SK-N-SH (cell line): ENCODE results near the gene BCL2L11. TPM values are rescaled to one million over a fixed set of nuclear protein-coding genes. Genes with fewer than 3 reads are reported as not detected.
A peak's percentile ranks its signal among the peaks of the same experiment; 100 is the strongest.

Experiments used
- CTCF ChIA-PET: fragments of 300-600, 350-600 bp; formaldehyde crosslinking; extraction: SDS; loops from one replicate; lab custom pipeline; 2021; lab: Yijun Ruan, JAX
- POLR2A ChIA-PET: fragments of 350-600 bp; sonication (Branson Sonifier 250); formaldehyde crosslinking; extraction: SDS; loops from one replicate; lab custom pipeline; 2020; ENCODE audit warnings: antibody characterized with exemption, inconsistent platforms; lab: Yijun Ruan, JAX
- DNase-seq: peaks from one replicate; pipeline ENCODE4 v3.0.0; 2012
- H2AFZ ChIP-seq: fragments of 200-600 bp; sonication (generic); 2 replicates; pipeline ENCODE4 v1.8.1; 2016; ENCODE audit warnings: antibody characterized with exemption, mild to moderate bottlenecking, low read depth
- H3F3A ChIP-seq: fragments of 200-600 bp; sonication (generic); replicated peaks from 2 replicates; pipeline ENCODE3; 2016; ENCODE audit warnings: antibody characterized with exemption, mild to moderate bottlenecking; ENCODE audit not compliant: insufficient read depth
- H3K27ac ChIP-seq, 2 experiments: fragments of 200-500 bp in 1 of 2; fragments of 200-600 bp in 1 of 2; sonication (Bioruptor generic) in 1 of 2; sonication (generic), shearing (Covaris generic) in 1 of 2; 2 replicates each; pipeline versions ENCODE4 v1.5.1 to v1.6.1; 2014 to 2016; ENCODE audit warnings: low read depth in 2 of 2, inconsistent platforms in 1 of 2, low read length in 1 of 2, mild to moderate bottlenecking in 1 of 2, mixed read lengths in 1 of 2
- H3K27me3 ChIP-seq: fragments of 200-600 bp; sonication (generic), shearing (Covaris generic); 2 replicates; pipeline ENCODE4 v1.6.1; 2016; ENCODE audit warnings: mixed run types; ENCODE audit not compliant: insufficient read depth
- H3K36me3 ChIP-seq, 2 experiments: fragments of 200-500 bp in 1 of 2; fragments of 200-600 bp in 1 of 2; sonication (Bioruptor generic) in 1 of 2; sonication (generic) in 1 of 2; replicated peaks in 1 of 2; 2 replicates each; pipeline versions ENCODE3 to v1.5.1; 2014 to 2016; ENCODE audit warnings: low read length in 1 of 2, mild to moderate bottlenecking in 1 of 2; ENCODE audit not compliant: insufficient read depth in 2 of 2, control insufficient read depth in 1 of 2
- H3K4me1 ChIP-seq, 2 experiments: fragments of 200-500 bp in 1 of 2; fragments of 200-600 bp in 1 of 2; sonication (Bioruptor generic) in 1 of 2; sonication (generic), shearing (Covaris generic) in 1 of 2; 2 replicates each; pipeline versions ENCODE4 v1.5.1 to v1.6.1; 2014 to 2016; ENCODE audit warnings: low read depth in 1 of 2, low read length in 1 of 2, mixed run types in 1 of 2; ENCODE audit not compliant: insufficient read depth in 2 of 2, control insufficient read depth in 1 of 2
- H3K4me2 ChIP-seq: fragments of 200-600 bp; sonication (generic), shearing (Covaris generic); 2 replicates; pipeline ENCODE4 v1.6.1; 2017; ENCODE audit warnings: mixed run types
- H3K4me3 ChIP-seq, 2 experiments: fragments of 200-500 bp in 1 of 2; fragments of 200-600 bp in 1 of 2; sonication (Bioruptor generic) in 1 of 2; sonication (generic), shearing (Covaris generic) in 1 of 2; 2 replicates each; pipeline versions ENCODE4 v1.5.1 to v1.8.1; 2014 to 2016; ENCODE audit warnings: low read depth in 2 of 2, inconsistent platforms in 1 of 2, low read length in 1 of 2, mild to moderate bottlenecking in 1 of 2, mixed read lengths in 1 of 2, moderate library complexity in 1 of 2
- H3K79me2 ChIP-seq: fragments of 200-600 bp; sonication (generic); 2 replicates; pipeline ENCODE4 v1.8.1; 2017; ENCODE audit warnings: mild to moderate bottlenecking; ENCODE audit not compliant: insufficient read depth
- H3K9ac ChIP-seq: fragments of 200-600 bp; sonication (generic); 2 replicates; pipeline ENCODE4 v1.6.1; 2017; ENCODE audit warnings: mixed run types
- H3K9me2 ChIP-seq: fragments of 200-600 bp; sonication (generic); 2 replicates; pipeline ENCODE4 v1.6.1; 2017; ENCODE audit warnings: mixed run types
- H3K9me3 ChIP-seq: fragments of 200-600 bp; sonication (generic); 2 replicates; pipeline ENCODE4 v1.6.1; 2017; ENCODE audit warnings: mixed run types, mild to moderate bottlenecking, moderate library complexity
- H4K20me1 ChIP-seq: fragments of 200-600 bp; sonication (generic); 2 replicates; pipeline ENCODE4 v1.6.1; 2017; ENCODE audit warnings: mild to moderate bottlenecking, mixed run types; ENCODE audit not compliant: insufficient read depth
- FOSL2 ChIP-seq: IDR thresholded peaks from 2 replicates; pipeline ENCODE4 v1.4.0; 2012; ENCODE audit warnings: low read depth, mild to moderate bottlenecking, moderate library complexity, borderline replicate concordance
- FOXM1 ChIP-seq: IDR thresholded peaks from 2 replicates; pipeline ENCODE4 v1.4.0; 2012; ENCODE audit warnings: low read depth, mild to moderate bottlenecking
- GABPA ChIP-seq: IDR thresholded peaks from 2 replicates; pipeline ENCODE4 v1.4.0; 2012; ENCODE audit warnings: low read depth, mild to moderate bottlenecking
- GATA2 ChIP-seq: sonication (generic); formaldehyde crosslinking; IDR thresholded peaks from 2 replicates; pipeline ENCODE4 v1.5.0; 2020; ENCODE audit warnings: mild to moderate bottlenecking, missing genetic modification reagents
- JUND ChIP-seq: IDR thresholded peaks from 2 replicates; pipeline ENCODE4 v1.4.0; 2012
- MAX ChIP-seq: IDR thresholded peaks from 2 replicates; pipeline ENCODE4 v1.4.0; 2012; ENCODE audit warnings: low read depth
- NFIC ChIP-seq: IDR thresholded peaks from 2 replicates; pipeline ENCODE4 v1.4.0; 2012; ENCODE audit warnings: borderline replicate concordance
- TAF1 ChIP-seq: IDR thresholded peaks from 2 replicates; pipeline ENCODE4 v1.6.1; 2012; ENCODE audit warnings: low read depth, mild to moderate bottlenecking, low read length, moderate library complexity, borderline replicate concordance
- TCF12 ChIP-seq: IDR thresholded peaks from 2 replicates; pipeline ENCODE4 v1.4.0; 2012
- USF1 ChIP-seq: IDR thresholded peaks from 2 replicates; pipeline ENCODE4 v1.4.0; 2012; ENCODE audit warnings: low read depth, borderline replicate concordance
- ZBTB33 ChIP-seq: IDR thresholded peaks from 2 replicates; pipeline ENCODE4 v1.4.0; 2012; ENCODE audit warnings: low read depth, borderline replicate concordance
- WGBS: methylation state at CpG from one replicate; pipeline ENCODE4 v1.1.6; 2017; ENCODE audit warnings: low lambda C conversion rate; 5-methylcytosine and 5-hydroxymethylcytosine counted together
- polyA plus RNA-seq, 3 experiments: library from polyadenylated mRNA; depleted of rRNA; stranded (reverse); fragments of >200 nt; gene quantifications; 2 replicates each; pipeline ENCODE4 v1.2.3, GENCODE V29; 2012
- TF ChIP-seq, protein P1 (sequence below): IDR thresholded peaks from 2 replicates; pipeline ENCODE4 v1.6.1; 2012; ENCODE audit warnings: mild to moderate bottlenecking, low read depth, low read length, moderate library complexity
- TF ChIP-seq, protein P2 (sequence below): fragments of 200-600 bp; sonication (generic); IDR thresholded peaks from 2 replicates; pipeline ENCODE4 v1.6.1; 2017; ENCODE audit warnings: antibody characterized with exemption, mild to moderate bottlenecking, moderate library complexity

BCL2L11 gene
- polyA plus RNA-seq, 1 of the 3 experiments (the other 2 are of a cell fraction): 3.3 TPM

DNA sequence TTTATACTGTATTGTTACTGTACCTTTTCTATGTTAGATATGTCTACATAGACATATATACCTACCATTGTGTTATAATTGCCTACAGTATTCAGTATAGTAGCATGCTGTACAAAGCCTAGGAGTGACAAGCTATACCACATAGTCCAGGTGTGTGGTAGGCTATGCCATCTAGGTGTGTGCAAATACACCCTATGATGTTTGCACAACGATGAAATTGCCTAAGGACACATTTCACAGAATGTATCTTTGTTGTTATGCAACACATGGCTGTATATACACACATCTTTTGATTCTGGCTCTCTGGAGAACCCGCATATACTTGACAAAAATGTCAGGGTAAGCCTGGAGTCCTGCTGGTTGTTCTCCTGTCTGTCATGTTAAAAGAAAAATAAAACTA, 85.1 kb downstream of the BCL2L11 start (continued):
- TF ChIP-seq, protein P1, sequence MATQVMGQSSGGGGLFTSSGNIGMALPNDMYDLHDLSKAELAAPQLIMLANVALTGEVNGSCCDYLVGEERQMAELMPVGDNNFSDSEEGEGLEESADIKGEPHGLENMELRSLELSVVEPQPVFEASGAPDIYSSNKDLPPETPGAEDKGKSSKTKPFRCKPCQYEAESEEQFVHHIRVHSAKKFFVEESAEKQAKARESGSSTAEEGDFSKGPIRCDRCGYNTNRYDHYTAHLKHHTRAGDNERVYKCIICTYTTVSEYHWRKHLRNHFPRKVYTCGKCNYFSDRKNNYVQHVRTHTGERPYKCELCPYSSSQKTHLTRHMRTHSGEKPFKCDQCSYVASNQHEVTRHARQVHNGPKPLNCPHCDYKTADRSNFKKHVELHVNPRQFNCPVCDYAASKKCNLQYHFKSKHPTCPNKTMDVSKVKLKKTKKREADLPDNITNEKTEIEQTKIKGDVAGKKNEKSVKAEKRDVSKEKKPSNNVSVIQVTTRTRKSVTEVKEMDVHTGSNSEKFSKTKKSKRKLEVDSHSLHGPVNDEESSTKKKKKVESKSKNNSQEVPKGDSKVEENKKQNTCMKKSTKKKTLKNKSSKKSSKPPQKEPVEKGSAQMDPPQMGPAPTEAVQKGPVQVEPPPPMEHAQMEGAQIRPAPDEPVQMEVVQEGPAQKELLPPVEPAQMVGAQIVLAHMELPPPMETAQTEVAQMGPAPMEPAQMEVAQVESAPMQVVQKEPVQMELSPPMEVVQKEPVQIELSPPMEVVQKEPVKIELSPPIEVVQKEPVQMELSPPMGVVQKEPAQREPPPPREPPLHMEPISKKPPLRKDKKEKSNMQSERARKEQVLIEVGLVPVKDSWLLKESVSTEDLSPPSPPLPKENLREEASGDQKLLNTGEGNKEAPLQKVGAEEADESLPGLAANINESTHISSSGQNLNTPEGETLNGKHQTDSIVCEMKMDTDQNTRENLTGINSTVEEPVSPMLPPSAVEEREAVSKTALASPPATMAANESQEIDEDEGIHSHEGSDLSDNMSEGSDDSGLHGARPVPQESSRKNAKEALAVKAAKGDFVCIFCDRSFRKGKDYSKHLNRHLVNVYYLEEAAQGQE: no peak

DNA sequence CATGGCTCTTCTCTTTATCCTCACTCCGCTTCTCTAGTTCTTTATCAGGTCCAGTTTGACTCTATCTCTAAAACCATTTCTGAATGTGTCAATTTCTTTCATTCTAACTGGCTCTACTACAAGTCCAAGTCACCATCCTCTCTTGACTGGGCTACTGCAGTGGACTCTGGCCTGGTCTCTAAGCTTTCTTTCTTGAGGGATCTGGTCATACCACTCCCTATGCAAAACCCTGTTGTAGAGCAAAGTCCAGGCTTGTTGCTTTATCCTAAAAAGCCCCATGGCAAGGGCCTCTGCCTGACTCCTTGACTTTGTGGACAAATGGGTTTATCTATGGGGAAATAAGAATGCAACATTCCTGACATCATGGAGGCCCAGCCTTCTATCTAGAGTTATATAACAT, 87.1 kb downstream of the BCL2L11 start:
- Histone ChIP-seq H3F3A (peaks cover 5% of the 10 kb centered on the region), H3K9me2 (no peaks in the 10 kb centered on the region), H2AFZ (no peak overlapping the region), H3K9ac (no peak overlapping the region), H3K79me2 (no peaks in the 10 kb centered on the region; the same call in 1 of the 2 replicates), H3K4me2 (no peak overlapping the region), H3K36me3 (peaks cover 7 to 29% of the 10 kb centered on the region in 2 experiments), H3K27ac (no peak overlapping the region), H3K27me3 (no peaks in the 10 kb centered on the region), H4K20me1 (no peaks in the 10 kb centered on the region), H3K9me3 (peaks cover 2% of the 10 kb centered on the region; the same call in 1 of the 2 replicates), H3K4me3 (no peak overlapping the region), H3K4me1 (no peaks in the 10 kb centered on the region)
- no peak for DNase-seq
- TF ChIP-seq TAF1 (no peak), GATA2 (CRISPR knock-in tag) (no peak), FOSL2 (no peak)
- ChIA-PET CTCF (no interaction called here), POLR2A (no interaction called here)
- 100% methylated on average over 1 of the region's 1 CpG for WGBS

DNA sequence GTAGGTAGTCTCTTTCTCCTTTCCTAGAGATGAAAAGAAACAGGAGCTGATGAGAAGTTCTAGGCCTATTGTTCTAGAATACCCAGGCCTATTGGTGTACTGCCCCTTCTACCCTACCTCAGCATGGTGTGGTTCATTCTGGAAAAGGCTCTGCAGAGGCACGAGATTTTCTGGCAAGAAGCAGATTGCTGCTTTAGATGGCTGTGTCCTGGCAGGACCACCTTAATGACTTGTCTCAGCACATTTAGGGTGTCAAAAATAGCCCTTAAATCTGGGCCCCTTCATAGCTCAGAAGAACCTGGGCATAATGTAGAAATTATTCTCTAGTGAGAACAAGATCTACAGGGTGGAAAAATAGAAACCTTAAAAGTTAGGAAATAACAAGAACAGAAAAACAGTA, 87.9 kb downstream of the BCL2L11 start:
- 78% methylated on average over 1 of the region's 1 CpG for WGBS
- Histone ChIP-seq H3K27me3 (no peaks in the 10 kb centered on the region), H3K27ac (peak overlapping the region in 1 of 2 experiments; percentile 46; a peak in 2 of 4 replicates), H3K4me3 (no peak overlapping the region), H4K20me1 (no peaks in the 10 kb centered on the region), H3K9ac (no peak overlapping the region), H3K9me2 (no peaks in the 10 kb centered on the region), H3K79me2 (no peaks in the 10 kb centered on the region; the same call in 1 of the 2 replicates), H3K4me2 (no peak overlapping the region), H3K36me3 (peaks cover 7 to 37% of the 10 kb centered on the region in 2 experiments), H2AFZ (no peak overlapping the region), H3K9me3 (peaks cover 10% of the 10 kb centered on the region), H3F3A (peaks cover 8% of the 10 kb centered on the region), H3K4me1 (no peaks in the 10 kb centered on the region)
- CTCF ChIA-PET: no interaction called here
- POLR2A ChIA-PET: no interaction called here
- DNase-seq: no peak
- TF ChIP-seq JUND: no peak
- no peak for TF ChIP-seq TAF1
- no peak for TF ChIP-seq ZBTB33
- TF ChIP-seq NFIC: no peak
- TF ChIP-seq USF1: no peak
- no peak for TF ChIP-seq MAX
- no peak for TF ChIP-seq GABPA
- TF ChIP-seq, protein P2, sequence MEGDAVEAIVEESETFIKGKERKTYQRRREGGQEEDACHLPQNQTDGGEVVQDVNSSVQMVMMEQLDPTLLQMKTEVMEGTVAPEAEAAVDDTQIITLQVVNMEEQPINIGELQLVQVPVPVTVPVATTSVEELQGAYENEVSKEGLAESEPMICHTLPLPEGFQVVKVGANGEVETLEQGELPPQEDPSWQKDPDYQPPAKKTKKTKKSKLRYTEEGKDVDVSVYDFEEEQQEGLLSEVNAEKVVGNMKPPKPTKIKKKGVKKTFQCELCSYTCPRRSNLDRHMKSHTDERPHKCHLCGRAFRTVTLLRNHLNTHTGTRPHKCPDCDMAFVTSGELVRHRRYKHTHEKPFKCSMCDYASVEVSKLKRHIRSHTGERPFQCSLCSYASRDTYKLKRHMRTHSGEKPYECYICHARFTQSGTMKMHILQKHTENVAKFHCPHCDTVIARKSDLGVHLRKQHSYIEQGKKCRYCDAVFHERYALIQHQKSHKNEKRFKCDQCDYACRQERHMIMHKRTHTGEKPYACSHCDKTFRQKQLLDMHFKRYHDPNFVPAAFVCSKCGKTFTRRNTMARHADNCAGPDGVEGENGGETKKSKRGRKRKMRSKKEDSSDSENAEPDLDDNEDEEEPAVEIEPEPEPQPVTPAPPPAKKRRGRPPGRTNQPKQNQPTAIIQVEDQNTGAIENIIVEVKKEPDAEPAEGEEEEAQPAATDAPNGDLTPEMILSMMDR: no peak
- no peak for TF ChIP-seq FOXM1
- TF ChIP-seq TCF12: no peak
